Measurements from ENCODE around the gene GPR89A. TPM values are rescaled to one million over a fixed set of nuclear protein-coding genes. Genes with fewer than 3 reads are reported as not detected.

Gene GPR89A
- polyA plus RNA-seq, 1 of the 3 experiments (the other 2 are of a cell fraction) = 10.5 TPM

GRCh38 chr1:145688328-145688727, 80.5 kb downstream of the GPR89A start:
- Histone ChIP-seq H3K9me2 (no peaks in the 10 kb centered on the region), H3K79me2 (ENCODE audit: insufficient read depth) (no peaks in the 10 kb centered on the region), H3K9me3 (no peaks in the 10 kb centered on the region), H3K4me3 (ENCODE audit: low read depth in 2 of 2, low read length in 1 of 2) (no peak overlapping the region), H3K27me3 (ENCODE audit: insufficient read depth) (no peaks in the 10 kb centered on the region), H3K9ac (no peak overlapping the region), H2AFZ (ENCODE audit: low read depth) (no peak overlapping the region), H3K4me2 (no peak overlapping the region), H3K4me1 (ENCODE audit: control insufficient read depth in 1 of 2, insufficient read depth in 2 of 2, low read depth in 1 of 2, low read length in 1 of 2) (peaks cover 0 to 4% of the 10 kb centered on the region in 2 experiments; a peak in 1 of 4 replicates), H3K36me3 (replicated peaks in 1 of 2; ENCODE audit: control insufficient read depth in 1 of 2, insufficient read depth in 2 of 2, low read length in 1 of 2) (no peaks in the 10 kb centered on the region), H3K27ac (ENCODE audit: low read depth in 2 of 2, low read length in 1 of 2) (no peak overlapping the region), H4K20me1 (ENCODE audit: insufficient read depth) (no peaks in the 10 kb centered on the region), H3F3A (replicated peaks; ENCODE audit: insufficient read depth) (no peaks in the 10 kb centered on the region)
- WGBS (ENCODE audit: low lambda C conversion rate) = 79% methylated on average over 4 of the region's 4 CpGs
- DNase-seq = no peak
- TF ChIP-seq ELF1 (IDR thresholded peaks at IDR 0.05) = no peak
- TF ChIP-seq TEAD4 (IDR thresholded peaks at IDR 0.05; ENCODE audit: borderline replicate concordance, insufficient read depth) = no peak
- no peak for TF ChIP-seq TCF12 (IDR thresholded peaks at IDR 0.05)
- TF ChIP-seq MAX (IDR thresholded peaks at IDR 0.05; ENCODE audit: low read depth) = no peak
- TF ChIP-seq EZH2phosphoT487 (IDR thresholded peaks at IDR 0.05; ENCODE audit: borderline replicate concordance, low read depth) = no peak
- TF ChIP-seq FOXJ3 (CRISPR knock-in tag; IDR thresholded peaks at IDR 0.05) = no peak
- no peak for TF ChIP-seq MXI1 (IDR thresholded peaks at IDR 0.05; ENCODE audit: low read depth, low read length)
- TF ChIP-seq MEF2A (IDR thresholded peaks at IDR 0.05; ENCODE audit: borderline replicate concordance, low read depth) = no peak
- no peak for TF ChIP-seq GATA2 (CRISPR knock-in tag; IDR thresholded peaks at IDR 0.05)
- TF ChIP-seq CHD2 (IDR thresholded peaks at IDR 0.05; ENCODE audit: low read length, partially characterized antibody) = no peak
- no peak for TF ChIP-seq YY1 (IDR thresholded peaks at IDR 0.05; ENCODE audit: low read depth)
- no peak for TF ChIP-seq RAD21 (IDR thresholded peaks at IDR 0.05; ENCODE audit: low read length)
- TF ChIP-seq, protein P1, sequence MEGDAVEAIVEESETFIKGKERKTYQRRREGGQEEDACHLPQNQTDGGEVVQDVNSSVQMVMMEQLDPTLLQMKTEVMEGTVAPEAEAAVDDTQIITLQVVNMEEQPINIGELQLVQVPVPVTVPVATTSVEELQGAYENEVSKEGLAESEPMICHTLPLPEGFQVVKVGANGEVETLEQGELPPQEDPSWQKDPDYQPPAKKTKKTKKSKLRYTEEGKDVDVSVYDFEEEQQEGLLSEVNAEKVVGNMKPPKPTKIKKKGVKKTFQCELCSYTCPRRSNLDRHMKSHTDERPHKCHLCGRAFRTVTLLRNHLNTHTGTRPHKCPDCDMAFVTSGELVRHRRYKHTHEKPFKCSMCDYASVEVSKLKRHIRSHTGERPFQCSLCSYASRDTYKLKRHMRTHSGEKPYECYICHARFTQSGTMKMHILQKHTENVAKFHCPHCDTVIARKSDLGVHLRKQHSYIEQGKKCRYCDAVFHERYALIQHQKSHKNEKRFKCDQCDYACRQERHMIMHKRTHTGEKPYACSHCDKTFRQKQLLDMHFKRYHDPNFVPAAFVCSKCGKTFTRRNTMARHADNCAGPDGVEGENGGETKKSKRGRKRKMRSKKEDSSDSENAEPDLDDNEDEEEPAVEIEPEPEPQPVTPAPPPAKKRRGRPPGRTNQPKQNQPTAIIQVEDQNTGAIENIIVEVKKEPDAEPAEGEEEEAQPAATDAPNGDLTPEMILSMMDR (IDR thresholded peaks at IDR 0.05) = no peak
- no peak for TF ChIP-seq IRF3 (IDR thresholded peaks at IDR 0.05; ENCODE audit: low read depth, low read length)
- no peak for TF ChIP-seq JUND (IDR thresholded peaks at IDR 0.05)
- no peak for TF ChIP-seq GABPA (IDR thresholded peaks at IDR 0.05; ENCODE audit: low read depth)
- no peak for TF ChIP-seq FOXM1 (IDR thresholded peaks at IDR 0.05; ENCODE audit: low read depth)
- TF ChIP-seq TAF1 (IDR thresholded peaks at IDR 0.05; ENCODE audit: borderline replicate concordance, low read depth, low read length) = no peak
- TF ChIP-seq RFX5 (IDR thresholded peaks at IDR 0.05; ENCODE audit: low read length) = no peak
- ChIA-PET CTCF (no interaction called here), POLR2A (no interaction called here)

Data from SK-N-SH (cell line).